ENCODE measurements around the gene HMCN2.

The HMCN2 gene, protein sequence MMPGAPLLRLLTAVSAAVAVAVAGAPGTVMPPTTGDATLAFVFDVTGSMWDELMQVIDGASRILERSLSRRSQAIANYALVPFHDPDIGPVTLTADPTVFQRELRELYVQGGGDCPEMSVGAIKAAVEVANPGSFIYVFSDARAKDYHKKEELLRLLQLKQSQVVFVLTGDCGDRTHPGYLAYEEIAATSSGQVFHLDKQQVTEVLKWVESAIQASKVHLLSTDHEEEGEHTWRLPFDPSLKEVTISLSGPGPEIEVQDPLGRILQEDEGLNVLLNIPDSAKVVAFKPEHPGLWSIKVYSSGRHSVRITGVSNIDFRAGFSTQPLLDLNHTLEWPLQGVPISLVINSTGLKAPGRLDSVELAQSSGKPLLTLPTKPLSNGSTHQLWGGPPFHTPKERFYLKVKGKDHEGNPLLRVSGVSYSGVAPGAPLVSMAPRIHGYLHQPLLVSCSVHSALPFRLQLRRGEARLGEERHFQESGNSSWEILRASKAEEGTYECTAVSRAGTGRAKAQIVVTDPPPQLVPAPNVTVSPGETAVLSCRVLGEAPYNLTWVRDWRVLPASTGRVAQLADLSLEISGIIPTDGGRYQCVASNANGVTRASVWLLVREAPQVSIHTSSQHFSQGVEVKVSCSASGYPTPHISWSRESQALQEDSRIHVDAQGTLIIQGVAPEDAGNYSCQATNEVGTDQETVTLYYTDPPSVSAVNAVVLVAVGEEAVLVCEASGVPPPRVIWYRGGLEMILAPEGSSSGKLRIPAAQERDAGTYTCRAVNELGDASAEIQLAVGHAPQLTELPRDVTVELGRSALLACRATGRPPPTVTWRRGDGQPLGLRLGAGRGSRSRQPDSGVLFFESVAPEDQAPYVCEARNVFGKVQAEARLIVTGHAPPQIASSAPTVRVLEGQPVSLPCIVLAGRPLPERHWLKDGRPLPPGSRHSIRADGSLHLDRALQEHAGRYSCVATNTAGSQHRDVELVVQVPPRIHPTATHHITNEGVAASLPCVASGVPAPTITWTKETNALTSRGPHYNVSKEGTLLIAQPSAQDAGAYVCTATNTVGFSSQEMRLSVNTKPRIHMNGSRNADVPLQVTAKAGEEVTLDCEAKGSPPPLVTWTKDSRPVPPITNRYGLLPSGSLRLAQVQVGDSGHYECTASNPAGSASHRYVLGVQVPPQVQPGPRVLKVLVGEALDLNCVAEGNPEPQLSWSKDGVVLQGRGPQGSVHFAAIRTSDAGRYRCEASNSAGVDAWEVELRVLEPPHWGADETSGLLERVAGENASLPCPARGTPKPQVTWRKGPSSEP (N-terminal part only)

GRCh38 chr9:130265431-130266235 is at the start of gene HMCN2:
HMCN2 (plus strand) TSS chr9:130265760; CDS start chr9:130265879, 119 bp downstream.
- DNase-seq, result no peak

GRCh38 chr9:130217838-130218237 is 47.7 kb upstream of the HMCN2 start:
- no peak for DNase-seq

DNA sequence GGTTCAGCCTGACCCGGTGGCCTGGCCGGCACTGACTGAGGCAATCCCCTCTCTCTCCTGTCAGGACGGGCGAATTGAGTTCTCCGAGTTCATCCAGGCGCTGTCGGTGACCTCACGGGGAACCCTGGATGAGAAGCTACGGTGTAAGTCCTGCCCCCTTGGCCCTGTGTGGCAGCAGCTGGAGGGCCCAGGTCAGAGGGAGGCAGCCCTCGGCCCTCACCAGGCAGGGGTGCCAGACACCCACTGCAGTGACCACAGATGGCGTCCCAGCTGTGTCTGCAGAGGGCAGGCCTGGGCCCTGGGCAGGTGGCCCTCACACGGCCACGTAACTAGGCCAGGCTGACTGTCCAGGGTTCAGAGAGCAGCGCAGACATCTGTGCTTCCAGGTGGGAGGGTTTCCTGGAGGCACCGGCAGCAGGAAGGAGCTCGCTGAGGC is 45.9 kb upstream of the HMCN2 start:
- DNase-seq, result no peak

DNA sequence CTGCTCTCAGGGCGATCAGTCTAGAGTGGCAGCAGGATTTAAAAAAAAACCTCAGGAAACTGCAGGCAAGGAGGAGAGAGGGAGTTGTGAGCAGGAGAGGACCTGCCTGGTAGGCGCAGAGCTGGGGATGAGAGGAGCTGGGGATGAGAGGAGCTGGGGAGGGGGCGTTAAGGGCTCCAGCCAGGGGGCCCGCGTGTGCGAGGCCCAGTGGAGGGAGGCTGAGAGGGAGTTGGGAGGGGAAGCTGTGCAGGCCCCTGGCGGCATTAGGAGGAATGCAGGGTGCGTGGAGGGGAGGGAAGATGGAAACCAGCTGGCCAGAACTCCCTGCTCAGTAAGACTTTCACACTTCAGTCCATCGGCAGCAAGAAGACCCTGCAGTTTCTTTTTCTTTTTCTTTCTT is 45.2 kb upstream of the HMCN2 start:
- DNase-seq, result no peak

- DNase-seq, result no peak
These were observed 42.7 kb upstream of the HMCN2 start for GRCh38 chr9:130222833-130223232.

DNA sequence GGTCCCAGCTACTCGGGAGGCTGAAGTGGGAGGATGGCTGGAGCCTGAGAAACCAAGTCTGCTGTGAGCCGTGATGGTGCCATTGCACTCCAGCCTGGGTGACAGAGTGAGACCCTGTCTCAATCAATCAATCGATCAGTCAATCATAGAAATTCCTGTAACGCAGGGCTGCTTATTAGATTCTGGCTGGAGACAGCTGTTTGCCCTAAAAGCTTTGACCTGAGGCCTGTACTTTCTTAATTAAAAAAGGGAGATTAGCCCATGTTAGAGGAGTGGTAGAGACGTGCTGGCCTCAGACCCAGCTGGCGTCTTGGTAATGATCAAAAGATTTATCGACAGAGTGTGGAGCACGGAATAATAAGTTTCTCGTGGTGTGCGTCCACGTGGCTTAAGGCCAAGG is 40.5 kb upstream of the HMCN2 start:
- DNase-seq, result no peak

- no peak for DNase-seq
These were observed 40.0 kb upstream of the HMCN2 start for GRCh38 chr9:130225586-130225985.

- DNase-seq, result no peak
These were observed 39.4 kb upstream of the HMCN2 start for GRCh38 chr9:130226112-130226511.

DNA sequence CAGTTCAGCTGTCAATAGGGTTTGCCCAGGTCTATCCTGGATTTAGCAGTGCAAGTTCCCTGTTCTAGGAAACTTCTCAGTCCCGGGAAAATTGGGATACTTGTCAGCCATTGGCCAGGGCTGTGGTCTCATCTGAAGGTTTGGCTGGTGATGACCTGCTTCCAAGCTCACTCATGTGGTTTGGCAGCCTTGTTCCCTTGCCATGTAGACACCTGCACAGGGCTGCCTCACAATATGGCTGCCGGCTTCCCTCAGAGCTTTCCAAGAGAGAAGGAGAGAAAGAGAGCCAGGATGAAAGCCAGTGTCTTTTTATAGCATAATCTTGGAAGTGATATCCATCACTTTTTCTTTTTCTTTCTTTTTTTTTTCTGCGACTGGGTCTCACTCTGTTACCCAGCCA is 37.7 kb upstream of the HMCN2 start:
- DNase-seq, result no peak

GRCh38 chr9:130229759-130230158 is 35.8 kb upstream of the HMCN2 start:
- DNase-seq, result no peak

- no peak for DNase-seq
These were observed 34.9 kb upstream of the HMCN2 start for GRCh38 chr9:130230631-130231030.

DNA sequence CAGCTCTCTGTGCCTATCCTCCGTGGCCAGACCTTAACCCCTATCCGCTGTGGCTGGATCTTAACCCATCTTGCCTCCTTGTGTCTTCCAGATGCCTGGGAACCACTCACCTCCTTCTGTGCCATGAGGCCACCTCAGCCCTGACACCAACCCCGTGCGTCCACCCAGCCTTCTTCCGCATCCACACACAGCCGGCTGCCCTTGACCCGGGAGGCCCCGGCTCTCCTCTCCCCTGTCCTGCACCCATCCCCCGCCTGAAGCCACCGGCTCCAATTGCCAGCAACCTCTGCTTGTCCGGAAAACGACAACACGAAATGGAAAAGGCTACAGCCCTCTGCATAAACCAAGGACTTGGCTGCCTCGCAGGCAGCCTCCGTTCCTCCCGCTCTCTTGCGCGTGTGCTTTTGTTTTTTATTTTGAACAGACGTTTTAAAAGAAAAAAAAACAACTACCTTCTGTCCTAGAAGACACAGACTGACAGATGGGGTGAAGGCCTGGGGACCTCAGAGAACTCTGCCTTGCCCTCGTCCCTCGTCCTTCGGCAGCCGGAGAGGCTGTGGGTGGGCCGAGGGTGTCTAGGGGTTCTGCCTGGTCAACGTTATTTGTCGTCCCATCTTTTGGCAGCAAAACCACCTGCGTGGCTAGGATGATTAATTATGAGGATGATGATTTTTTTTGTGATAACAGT is 32.5 kb upstream of the HMCN2 start:
- DNase-seq, result no peak

- DNase-seq, result no peak
These were observed 32.0 kb upstream of the HMCN2 start for GRCh38 chr9:130233587-130233945.

GRCh38 chr9:130234340-130235260 is 31.0 kb upstream of the HMCN2 start:
- DNase-seq, result no peak

DNA sequence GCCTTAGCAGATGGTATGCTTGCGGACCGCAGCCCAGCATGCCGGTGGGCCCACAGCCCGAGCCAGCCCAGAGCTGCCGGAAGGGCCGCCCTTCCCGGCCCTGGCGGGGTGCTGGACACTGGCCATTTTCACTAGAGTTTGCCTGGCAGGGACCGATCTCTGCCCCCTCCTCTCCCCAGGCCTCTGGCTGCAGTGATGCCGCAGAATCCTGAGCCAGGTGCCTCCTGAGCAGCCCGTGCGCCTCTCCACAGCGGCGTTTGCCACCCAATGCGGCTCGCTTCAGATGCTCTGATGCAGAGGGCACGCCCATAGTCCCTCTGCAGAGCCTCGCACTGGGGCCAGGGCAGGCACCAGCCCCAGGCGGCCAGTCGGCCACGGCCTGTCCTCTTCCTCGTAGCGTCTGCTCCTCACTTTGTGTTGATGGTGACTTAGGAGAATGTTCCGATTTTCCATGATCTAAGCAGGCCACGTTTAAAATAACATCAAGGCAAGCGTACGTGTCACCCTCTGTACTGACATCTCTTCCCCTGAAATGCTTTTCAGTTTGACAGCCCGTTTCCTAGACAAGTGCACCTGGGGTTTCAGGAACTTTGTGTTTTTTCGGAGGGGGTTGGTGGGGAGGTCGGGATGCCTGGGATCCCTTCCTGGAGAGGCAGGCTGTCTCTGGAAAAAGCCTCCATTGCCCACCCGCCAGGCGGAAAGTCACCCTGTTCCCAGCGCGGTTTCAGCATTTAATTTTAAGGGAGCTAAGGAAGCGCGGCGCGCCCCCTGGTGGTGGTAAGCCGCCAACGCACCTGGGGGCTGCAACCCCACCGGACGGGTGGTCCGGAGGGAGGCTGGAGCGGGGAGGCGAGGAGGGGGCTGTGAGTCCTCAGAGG is 29.8 kb upstream of the HMCN2 start:
- DNase-seq, result peak; percentile 65 to 69

- DNase-seq, result no peak
These were observed 29.0 kb upstream of the HMCN2 start for GRCh38 chr9:130236436-130236985.

DNA sequence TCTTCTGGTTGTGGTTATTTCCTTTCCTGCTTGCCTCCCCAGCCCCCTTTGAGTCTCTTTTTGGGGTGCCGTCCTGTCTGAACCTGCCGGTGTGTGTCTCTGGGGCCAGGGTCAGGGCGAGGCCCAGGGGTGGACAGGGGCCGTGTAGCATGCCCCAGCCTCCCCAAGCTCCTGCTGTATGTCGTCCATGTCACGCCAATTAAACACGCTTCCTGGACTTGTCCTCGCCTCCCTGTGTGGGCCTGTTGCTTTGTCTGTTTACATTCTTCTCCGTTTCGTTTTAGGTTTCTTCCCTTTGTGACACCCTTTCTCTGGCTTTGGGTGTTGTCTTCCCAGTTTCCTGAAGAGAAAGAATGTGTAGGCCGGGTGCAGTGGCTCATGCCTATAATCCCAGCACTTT is 28.5 kb upstream of the HMCN2 start:
- DNase-seq, result no peak

DNA sequence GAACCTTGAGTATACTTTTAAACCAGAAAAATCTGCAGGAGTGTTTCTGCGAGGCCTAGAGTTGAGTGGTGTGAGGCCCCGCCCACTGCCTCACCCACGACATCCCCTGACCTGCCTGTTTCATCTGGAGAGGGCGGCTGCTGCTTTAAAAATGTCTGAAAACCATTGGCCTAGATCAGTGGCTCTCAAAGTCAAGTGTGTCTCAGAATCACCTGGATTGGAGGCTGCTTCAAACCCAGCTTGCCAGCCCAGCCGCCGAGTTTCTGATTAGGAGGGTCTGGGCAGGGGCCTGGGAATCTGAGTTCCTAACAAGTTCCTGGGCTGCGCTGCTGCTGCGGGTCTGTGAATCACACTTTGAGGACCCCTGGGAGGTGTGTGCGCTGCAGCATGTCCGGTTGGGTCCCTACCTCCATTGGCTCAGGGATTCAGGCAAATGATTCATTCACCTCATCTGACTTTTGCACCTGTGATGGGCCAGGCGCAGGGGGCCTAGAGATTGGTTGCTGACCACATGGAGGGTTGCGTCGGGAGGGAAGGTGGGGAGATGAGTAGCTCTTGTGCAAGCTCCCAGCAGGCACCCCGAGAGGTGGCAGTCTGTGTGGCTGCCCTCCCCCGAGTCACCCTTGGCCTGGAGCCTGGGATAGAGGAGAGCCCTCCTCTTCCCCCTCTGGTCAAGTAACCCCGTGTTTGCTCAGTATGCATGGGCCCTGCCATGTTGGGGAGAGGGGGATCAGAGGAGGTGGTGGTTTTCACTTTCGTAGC is 27.6 kb upstream of the HMCN2 start:
- DNase-seq, result no peak

DNA sequence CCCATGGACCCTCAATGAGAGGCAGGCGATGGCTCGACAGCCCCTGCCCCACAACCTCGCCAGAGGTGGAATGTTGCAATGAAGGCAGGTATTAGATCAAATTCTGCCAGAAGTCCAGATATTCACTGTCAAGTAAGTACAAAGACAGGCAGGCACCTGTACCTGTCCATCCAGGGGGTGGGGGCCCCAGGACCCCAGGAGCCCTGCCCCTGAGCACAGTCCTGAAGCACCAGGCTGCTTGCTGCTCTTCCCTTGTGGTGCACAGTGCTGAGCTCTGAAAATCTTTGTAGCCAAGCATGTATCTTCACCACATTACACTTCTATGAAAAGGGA is 26.2 kb upstream of the HMCN2 start:
- DNase-seq, result no peak
